Measurements from ENCODE around the gene TBC1D22A.
A peak's percentile ranks its signal among the peaks of the same experiment; 100 is the strongest.

TBC1D22A gene

GRCh38 chr22:46725096-46725495 is 37.4 kb upstream of the TBC1D22A start:
- no peak for DNase-seq (ENCODE audit: extremely low spot score)
- TF ChIP-seq, protein P1, sequence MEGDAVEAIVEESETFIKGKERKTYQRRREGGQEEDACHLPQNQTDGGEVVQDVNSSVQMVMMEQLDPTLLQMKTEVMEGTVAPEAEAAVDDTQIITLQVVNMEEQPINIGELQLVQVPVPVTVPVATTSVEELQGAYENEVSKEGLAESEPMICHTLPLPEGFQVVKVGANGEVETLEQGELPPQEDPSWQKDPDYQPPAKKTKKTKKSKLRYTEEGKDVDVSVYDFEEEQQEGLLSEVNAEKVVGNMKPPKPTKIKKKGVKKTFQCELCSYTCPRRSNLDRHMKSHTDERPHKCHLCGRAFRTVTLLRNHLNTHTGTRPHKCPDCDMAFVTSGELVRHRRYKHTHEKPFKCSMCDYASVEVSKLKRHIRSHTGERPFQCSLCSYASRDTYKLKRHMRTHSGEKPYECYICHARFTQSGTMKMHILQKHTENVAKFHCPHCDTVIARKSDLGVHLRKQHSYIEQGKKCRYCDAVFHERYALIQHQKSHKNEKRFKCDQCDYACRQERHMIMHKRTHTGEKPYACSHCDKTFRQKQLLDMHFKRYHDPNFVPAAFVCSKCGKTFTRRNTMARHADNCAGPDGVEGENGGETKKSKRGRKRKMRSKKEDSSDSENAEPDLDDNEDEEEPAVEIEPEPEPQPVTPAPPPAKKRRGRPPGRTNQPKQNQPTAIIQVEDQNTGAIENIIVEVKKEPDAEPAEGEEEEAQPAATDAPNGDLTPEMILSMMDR (IDR thresholded peaks at IDR 0.05; ENCODE audit: control extremely low read depth, extremely low read depth, low read depth, missing control alignments), result no peak
- POLR2A ChIA-PET, result no interaction called here
- CTCF ChIA-PET, result interaction anchor here (1.0 kb wide), 2 partner anchors 33 to 78 kb away, joined by 3 to 4 read pairs; no protein-coding TSS in a partner anchor

DNA sequence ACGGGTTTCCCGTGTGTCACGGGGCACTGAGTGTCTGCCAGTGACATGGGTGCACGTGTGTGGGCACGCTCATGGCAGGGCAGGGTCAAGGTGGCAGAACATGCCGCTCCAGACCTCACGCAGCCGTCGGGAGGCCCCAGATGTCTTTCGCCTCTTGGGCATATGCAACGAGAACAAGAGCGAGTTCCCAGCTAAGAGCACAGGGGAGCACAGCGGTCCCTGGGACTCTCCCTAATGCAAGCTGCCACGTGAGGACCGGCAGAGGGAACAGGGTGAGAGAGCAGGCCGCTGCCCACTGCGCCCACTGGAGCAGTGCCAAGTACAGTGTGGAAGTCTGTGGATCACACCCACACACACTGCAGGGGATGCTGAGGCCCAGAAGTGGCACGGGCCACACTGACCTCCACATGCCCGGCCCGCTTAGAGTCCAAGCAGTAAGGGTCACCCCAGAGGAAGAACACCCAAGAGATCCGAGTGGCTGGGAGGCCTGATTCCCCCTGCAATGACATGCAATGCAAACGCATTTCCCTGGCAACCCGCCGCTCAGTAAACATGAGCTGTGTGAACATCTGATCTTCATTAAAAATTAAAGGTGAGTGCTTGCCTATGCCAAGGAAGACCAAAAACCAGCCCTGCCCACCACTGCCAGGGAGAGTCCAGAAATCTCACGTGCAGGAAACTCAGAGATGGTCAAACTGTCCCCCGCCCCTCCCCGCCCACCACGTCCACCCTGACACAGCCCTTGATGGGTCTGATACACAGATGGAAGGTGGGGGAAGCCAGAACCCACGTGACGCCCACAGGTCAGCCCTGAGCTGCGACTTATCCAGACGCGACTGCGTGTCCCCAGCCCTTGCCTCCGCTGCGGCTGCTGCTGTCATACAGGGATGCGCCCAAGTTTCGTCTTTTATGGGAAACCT is 36.1 kb upstream of the TBC1D22A start:
- TF ChIP-seq, protein P1 (IDR thresholded peaks at IDR 0.05; ENCODE audit: control extremely low read depth, extremely low read depth, low read depth, missing control alignments), result no peak
- DNase-seq (ENCODE audit: extremely low spot score), result no peak
- ChIA-PET CTCF (interaction anchor here (0.6 to 1.7 kb wide), 6 partner anchors 26 to 163 kb away, joined by 3 to 6 read pairs (median 3); no protein-coding TSS in a partner anchor), POLR2A (no interaction called here)

DNA sequence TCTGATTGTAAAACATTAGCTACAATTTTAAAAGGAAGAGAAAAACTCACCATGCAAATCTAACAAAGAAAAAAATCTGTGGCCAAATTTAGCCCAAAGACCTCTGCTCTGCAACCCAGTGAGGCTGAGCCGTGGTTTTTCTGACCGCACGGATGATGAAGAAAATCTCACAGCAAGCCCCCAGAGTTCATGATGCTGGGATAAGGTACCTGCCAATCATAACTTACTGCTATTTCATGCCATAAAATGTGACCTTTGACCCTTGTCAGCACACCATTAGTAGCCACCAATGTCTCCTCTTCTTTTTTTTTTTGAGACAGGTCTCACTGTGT is 35.5 kb upstream of the TBC1D22A start:
- CTCF ChIA-PET, result interaction anchor here (0.6 to 1.7 kb wide), 4 partner anchors 25 to 163 kb away, joined by 3 to 6 read pairs (median 3); no protein-coding TSS in a partner anchor
- POLR2A ChIA-PET, result no interaction called here
- DNase-seq (ENCODE audit: extremely low spot score), result peak; percentile 52
- TF ChIP-seq, protein P1 (IDR thresholded peaks at IDR 0.05; ENCODE audit: control extremely low read depth, extremely low read depth, low read depth, missing control alignments), result no peak

DNA sequence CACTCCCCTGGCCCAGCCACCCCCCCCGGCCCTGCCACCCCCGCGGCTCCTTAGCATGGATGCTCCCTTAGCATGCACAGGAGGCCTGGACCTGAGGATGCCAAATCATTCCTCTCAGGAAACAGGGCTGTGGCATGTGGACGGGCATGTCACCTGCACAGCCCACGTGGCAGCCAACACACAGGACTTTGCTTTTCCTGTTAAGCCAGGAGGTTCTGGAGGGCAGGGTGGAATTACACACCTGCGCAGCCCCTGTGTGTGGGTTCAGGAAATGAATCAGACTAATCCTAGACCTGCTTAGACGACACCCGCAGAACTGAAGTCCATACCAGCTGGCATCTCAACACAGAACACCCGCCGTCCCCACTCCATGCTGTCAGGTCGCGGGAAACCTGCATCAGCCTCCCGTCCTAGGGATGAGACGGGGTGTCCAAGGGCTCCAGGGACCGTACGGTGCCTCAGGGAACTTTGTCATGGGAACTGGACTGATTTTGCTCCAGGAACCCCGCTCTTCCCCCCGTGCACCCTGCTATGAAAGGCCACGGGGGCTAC is 34.6 kb upstream of the TBC1D22A start:
- CTCF ChIA-PET, result interaction anchor here (0.7 to 1.9 kb wide), 4 partner anchors 11 to 164 kb away, joined by 3 to 4 read pairs (median 4); no protein-coding TSS in a partner anchor
- DNase-seq (ENCODE audit: extremely low spot score), result no peak
- TF ChIP-seq, protein P1 (IDR thresholded peaks at IDR 0.05; ENCODE audit: control extremely low read depth, extremely low read depth, low read depth, missing control alignments), result no peak
- POLR2A ChIA-PET, result no interaction called here

GRCh38 chr22:46728470-46728869 is 34.0 kb upstream of the TBC1D22A start:
- no peak for DNase-seq (ENCODE audit: extremely low spot score)
- ChIA-PET POLR2A (no interaction called here), CTCF (interaction anchor here (0.7 to 1.9 kb wide), 4 partner anchors 11 to 165 kb away, joined by 3 to 4 read pairs (median 4); no protein-coding TSS in a partner anchor)
- TF ChIP-seq, protein P1 (IDR thresholded peaks at IDR 0.05; ENCODE audit: control extremely low read depth, extremely low read depth, low read depth, missing control alignments), result no peak

DNA sequence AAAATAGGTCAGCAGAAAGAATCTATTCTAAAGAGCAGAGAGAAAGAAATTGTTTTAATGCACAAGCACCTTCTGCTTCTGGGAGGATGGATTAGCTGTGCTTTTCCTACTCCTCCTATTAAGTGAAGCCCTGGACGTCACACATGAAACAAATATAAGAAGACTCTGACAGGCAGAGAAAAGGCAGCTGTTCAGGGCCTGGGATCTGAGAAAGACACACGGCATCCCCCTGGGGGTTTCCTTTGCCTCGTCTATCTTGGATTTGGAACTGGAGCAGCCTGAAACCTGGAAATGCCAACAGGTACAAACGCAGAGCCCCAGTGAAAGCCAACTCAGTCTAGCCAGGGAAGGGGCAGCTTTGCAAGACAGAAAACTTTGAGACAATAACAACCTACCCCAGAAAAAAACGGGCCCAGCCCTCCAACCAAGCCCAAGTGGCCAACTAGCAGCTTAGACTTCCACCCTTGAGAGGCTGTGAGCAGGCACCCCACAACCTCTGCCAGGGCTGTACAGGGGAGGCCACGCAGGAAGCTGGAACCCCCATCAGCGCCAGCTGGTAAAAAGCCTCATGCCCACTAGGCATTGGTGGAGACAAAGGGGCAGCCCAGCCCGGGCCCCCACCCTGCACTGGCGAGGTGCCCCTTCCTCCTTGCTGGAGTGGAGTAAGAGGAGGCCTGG is 31.7 kb upstream of the TBC1D22A start:
- TF ChIP-seq, protein P1 (IDR thresholded peaks at IDR 0.05; ENCODE audit: control extremely low read depth, extremely low read depth, low read depth, missing control alignments), result no peak
- DNase-seq (ENCODE audit: extremely low spot score), result no peak
- ChIA-PET POLR2A (no interaction called here), CTCF (interaction anchor here (0.7 to 1.1 kb wide), 2 partner anchors 9 to 10 kb away, joined by 3 read pairs; no protein-coding TSS in a partner anchor)
